Fibroblast of skin of left biceps (primary cell): Measurements from ENCODE around the gene ORC4.
A peak's percentile ranks its signal among the peaks of the same experiment; 100 is the strongest.

ENCODE experiments used
- DNase-seq, 2 experiments: peaks; one replicate each; pipeline ENCODE4 v3.0.0-alpha.2; 2013; ENCODE audit warnings: low read depth in 2 of 2

Gene ORC4

GRCh38 chr2:148020111-148021058 is at the start of gene ORC4:
TSS of gene ORC4 (minus strand) at chr2:148020737. CDS start at chr2:147975958, 44,779 bp downstream.
- peak; percentile 99 for DNase-seq

- no peak for DNase-seq
These were observed 47.3 kb upstream of the ORC4 start for GRCh38 chr2:148067801-148068200.

- DNase-seq: no peak
These were observed 45.4 kb upstream of the ORC4 start for GRCh38 chr2:148065936-148066335.

- no peak for DNase-seq
These were observed 43.1 kb upstream of the ORC4 start for GRCh38 chr2:148063633-148064032.

- no peak for DNase-seq
These were observed 38.1 kb upstream of the ORC4 start for GRCh38 chr2:148058641-148059040.

GRCh38 chr2:148052687-148053086 is 32.1 kb upstream of the ORC4 start:
- DNase-seq: no peak

- no peak for DNase-seq
These were observed 28.7 kb upstream of the ORC4 start for GRCh38 chr2:148049284-148049683.

GRCh38 chr2:148048475-148049221 is 28.1 kb upstream of the ORC4 start:
- no peak for DNase-seq

- DNase-seq: no peak
These were observed 26.3 kb upstream of the ORC4 start for GRCh38 chr2:148046802-148047201.

- DNase-seq: no peak
These were observed 23.8 kb upstream of the ORC4 start for GRCh38 chr2:148044322-148044721.

- peak; percentile 18 to 34 for DNase-seq
These were observed 21.7 kb upstream of the ORC4 start for GRCh38 chr2:148042219-148042618.

GRCh38 chr2:148039783-148040182 is 19.2 kb upstream of the ORC4 start:
- no peak for DNase-seq

GRCh38 chr2:148032215-148032614 is 11.7 kb upstream of the ORC4 start:
- no peak for DNase-seq

GRCh38 chr2:148031152-148031551 is 10.6 kb upstream of the ORC4 start:
- no peak for DNase-seq

- DNase-seq: no peak
These were observed 8.2 kb upstream of the ORC4 start for GRCh38 chr2:148028781-148029180.

GRCh38 chr2:148027822-148028221 is 7.3 kb upstream of the ORC4 start:
- no peak for DNase-seq

- DNase-seq: no peak
These were observed 6.0 kb upstream of the ORC4 start for GRCh38 chr2:148026573-148026972.

GRCh38 chr2:148023861-148024260 is 3.3 kb upstream of the ORC4 start:
- no peak for DNase-seq

GRCh38 chr2:148022882-148023281 is 2.3 kb upstream of the ORC4 start:
- no peak for DNase-seq

GRCh38 chr2:148022351-148022750 is 1.8 kb upstream of the ORC4 start:
- DNase-seq: no peak

- no peak for DNase-seq
These were observed 1.3 kb upstream of the ORC4 start for GRCh38 chr2:148021886-148022285.

GRCh38 chr2:148021059-148021861 is 723 bp upstream of the ORC4 start, which contains the start of gene MBD5:
TSS of gene MBD5 (plus strand) at chr2:148021091.
- DNase-seq: peak; percentile 23 to 40
